ENCODE data around the gene DMD.

GRCh38 chrX:31747411-31747810 is 1463.9 kb downstream of the DMD start:
- TF ChIP-seq, protein P1, sequence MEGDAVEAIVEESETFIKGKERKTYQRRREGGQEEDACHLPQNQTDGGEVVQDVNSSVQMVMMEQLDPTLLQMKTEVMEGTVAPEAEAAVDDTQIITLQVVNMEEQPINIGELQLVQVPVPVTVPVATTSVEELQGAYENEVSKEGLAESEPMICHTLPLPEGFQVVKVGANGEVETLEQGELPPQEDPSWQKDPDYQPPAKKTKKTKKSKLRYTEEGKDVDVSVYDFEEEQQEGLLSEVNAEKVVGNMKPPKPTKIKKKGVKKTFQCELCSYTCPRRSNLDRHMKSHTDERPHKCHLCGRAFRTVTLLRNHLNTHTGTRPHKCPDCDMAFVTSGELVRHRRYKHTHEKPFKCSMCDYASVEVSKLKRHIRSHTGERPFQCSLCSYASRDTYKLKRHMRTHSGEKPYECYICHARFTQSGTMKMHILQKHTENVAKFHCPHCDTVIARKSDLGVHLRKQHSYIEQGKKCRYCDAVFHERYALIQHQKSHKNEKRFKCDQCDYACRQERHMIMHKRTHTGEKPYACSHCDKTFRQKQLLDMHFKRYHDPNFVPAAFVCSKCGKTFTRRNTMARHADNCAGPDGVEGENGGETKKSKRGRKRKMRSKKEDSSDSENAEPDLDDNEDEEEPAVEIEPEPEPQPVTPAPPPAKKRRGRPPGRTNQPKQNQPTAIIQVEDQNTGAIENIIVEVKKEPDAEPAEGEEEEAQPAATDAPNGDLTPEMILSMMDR (IDR thresholded peaks at IDR 0.05; ENCODE audit: low read depth, low read length): no peak
- no peak for TF ChIP-seq EZH2phosphoT487 (IDR thresholded peaks at IDR 0.05; ENCODE audit: low read depth)

All from OCI-LY3 (cell line).